Posterior cingulate gyrus (tissue), 11 donors: ENCODE data around the gene ATP5MC3.
A peak's percentile ranks its signal among the peaks of the same experiment; 100 is the strongest.
"Not testable (repeated sequence)": the region's sequence is repeated elsewhere in the genome, so short reads cannot be mapped to it uniquely, and the experiment has no call there.

Experiments
- DNase-seq, 10 donors: peaks; one replicate each; pipeline versions ENCODE4 v3.0.0 to v3.0.0-alpha.2; 2020 to 2021; ENCODE audit warnings: mixed read lengths in 3 of 10
- intact Hi-C: fragments of 100-400 bp; cut with DNase I; formaldehyde crosslinking; loops from one replicate; pipeline ENCODE4 v1.15.1; 2023

The ATP5MC3 gene

GRCh38 chr2:175181104-175181876 lies at the start of gene ATP5MC3:
ATP5MC3 (minus strand) TSS chr2:175181710; CDS start chr2:175181393, 317 bp downstream.
- peak; percentile 88 to 99 (median 92) for DNase-seq
- intact Hi-C loops = no loop called here

GRCh38 chr2:175228601-175229000 lies 47.1 kb upstream of the ATP5MC3 start:
- intact Hi-C loops, DNase-seq: not testable (repeated sequence)

GRCh38 chr2:175228179-175228578 lies 46.7 kb upstream of the ATP5MC3 start:
- no peak for DNase-seq
- intact Hi-C loops = no loop called here

- DNase-seq = no peak
- intact Hi-C loops = no loop called here
Measured at GRCh38 chr2:175227393-175227792, 45.9 kb upstream of the ATP5MC3 start.

- DNase-seq = no peak
- intact Hi-C loops = no loop called here
Measured at GRCh38 chr2:175220075-175220474, 38.6 kb upstream of the ATP5MC3 start.

GRCh38 chr2:175218551-175218950 lies 37.0 kb upstream of the ATP5MC3 start:
- intact Hi-C loops = no loop called here
- DNase-seq = no peak

GRCh38 chr2:175207741-175208438 lies 26.4 kb upstream of the ATP5MC3 start:
- DNase-seq = peak in 9 of 10 donors; percentile 9 to 86 (median 47)
- intact Hi-C loops = no loop called here

- no peak for DNase-seq
- intact Hi-C loops = no loop called here
Measured at GRCh38 chr2:175206866-175207265, 25.4 kb upstream of the ATP5MC3 start.

GRCh38 chr2:175205523-175205922 lies 24.0 kb upstream of the ATP5MC3 start:
- intact Hi-C loops = no loop called here
- DNase-seq = no peak

- intact Hi-C loops = no loop called here
- peak in 8 of 10 donors; percentile 21 to 89 (median 52) for DNase-seq
Measured at GRCh38 chr2:175203621-175204496, 22.3 kb upstream of the ATP5MC3 start.

- intact Hi-C loops = no loop called here
Measured at GRCh38 chr2:175195012-175195411, 13.5 kb upstream of the ATP5MC3 start.

GRCh38 chr2:175188761-175189160 lies 7.3 kb upstream of the ATP5MC3 start:
- intact Hi-C loops = no loop called here
- no peak for DNase-seq

More at GRCh38 chr2:175195012-175195411, 13.5 kb upstream of the ATP5MC3 start:
- DNase-seq = no peak

- no peak for DNase-seq
- intact Hi-C loops = no loop called here
Measured at GRCh38 chr2:175187378-175187777, 5.9 kb upstream of the ATP5MC3 start.

GRCh38 chr2:175183674-175184073 lies 2.2 kb upstream of the ATP5MC3 start:
- intact Hi-C loops = no loop called here
- DNase-seq = no peak

- intact Hi-C loops = no loop called here
Measured at GRCh38 chr2:175181877-175182308, 383 bp upstream of the ATP5MC3 start.

GRCh38 chr2:175180701-175181103 lies 808 bp downstream of the ATP5MC3 start:
- intact Hi-C loops = no loop called here
- DNase-seq = peak in 6 of 10 donors; percentile 16 to 83 (median 47)

More at GRCh38 chr2:175181877-175182308, 383 bp upstream of the ATP5MC3 start:
- DNase-seq = no peak

- DNase-seq = no peak
- intact Hi-C loops = no loop called here
Measured at GRCh38 chr2:175176624-175177023, 4.9 kb downstream of the ATP5MC3 start.

- no peak for DNase-seq
Measured at GRCh38 chr2:175175896-175176295, 5.6 kb downstream of the ATP5MC3 start.

GRCh38 chr2:175175320-175175719 lies 6.2 kb downstream of the ATP5MC3 start:
- intact Hi-C loops = no loop called here
- no peak for DNase-seq

More at GRCh38 chr2:175175896-175176295, 5.6 kb downstream of the ATP5MC3 start:
- intact Hi-C loops = no loop called here

GRCh38 chr2:175170659-175171304 lies 10.7 kb downstream of the ATP5MC3 start:
- DNase-seq = no peak
- intact Hi-C loops = no loop called here
